CD4-positive, alpha-beta T cell treated with Interleukin-12 subunit alpha and Interleukin-12 subunit beta, for 1 hour (primary cell): ENCODE data around the gene ADAMTS17.

Experiments
- DNase-seq: peaks from one replicate; pipeline ENCODE4 v3.0.0-alpha.2; 2020

The ADAMTS17 gene

DNA sequence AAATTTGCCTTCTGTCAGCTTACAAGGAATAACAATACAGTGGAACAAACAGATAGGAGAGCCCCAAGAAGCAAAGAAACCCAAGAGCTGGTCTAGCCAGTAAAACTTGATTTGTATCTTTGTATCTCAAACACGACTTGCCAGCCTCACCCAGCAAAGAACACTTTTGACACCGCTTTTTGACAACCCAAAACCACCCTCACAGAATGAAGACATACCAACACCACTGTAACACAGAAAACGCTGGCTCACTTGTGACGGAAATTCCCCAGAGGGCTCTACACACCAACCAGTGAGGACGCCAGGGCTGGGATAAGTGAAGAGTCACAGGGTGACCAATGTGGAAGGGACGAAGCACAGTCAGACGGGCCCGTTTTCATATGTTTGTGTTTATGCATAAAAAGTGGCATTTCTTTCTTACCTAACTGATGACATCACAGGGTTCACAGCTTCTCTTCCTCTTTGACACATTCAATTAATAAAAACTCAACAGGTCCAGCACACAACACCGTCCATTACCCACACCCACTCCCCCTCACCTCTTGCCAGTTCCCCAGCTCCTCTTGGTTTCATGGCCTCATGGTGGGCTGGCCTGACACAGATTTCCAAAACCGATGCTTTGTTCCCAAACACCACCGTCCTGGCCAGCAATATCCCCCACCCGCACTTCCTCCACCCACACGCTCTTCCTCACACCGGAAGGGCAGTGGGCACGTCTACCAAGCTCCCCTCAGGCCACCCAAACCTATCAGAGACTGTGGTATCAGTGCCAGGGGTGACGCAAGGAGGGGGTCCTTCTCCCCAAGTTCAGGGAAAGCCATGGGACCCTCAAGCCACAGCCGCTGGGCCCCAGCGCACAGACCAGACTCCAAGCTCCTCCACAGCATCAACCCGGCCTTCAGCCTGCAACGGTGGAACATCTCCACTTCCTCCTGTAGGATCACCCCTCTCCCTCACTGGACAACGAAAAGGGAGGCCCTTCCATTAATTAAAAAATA is 94.2 kb downstream of the ADAMTS17 start:
- no peak for DNase-seq

DNA sequence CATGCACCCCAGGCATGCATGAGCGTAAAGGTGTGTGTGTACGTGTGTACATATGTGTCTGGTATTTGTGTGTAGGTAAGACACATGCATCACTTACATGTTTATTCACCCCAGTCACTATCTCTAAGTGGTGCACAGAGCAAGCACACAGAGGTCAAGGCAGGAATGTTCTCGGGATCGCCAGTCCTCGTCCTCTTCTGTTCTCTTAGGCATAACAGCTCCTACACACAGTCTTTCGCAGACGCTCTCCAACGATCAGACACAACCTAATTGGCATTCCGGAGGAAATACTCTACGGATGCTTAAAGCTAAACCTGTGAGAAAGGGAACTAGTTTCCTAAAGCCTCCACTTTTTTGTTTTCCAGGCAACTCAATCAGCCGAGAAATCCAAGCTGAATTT is 95.9 kb downstream of the ADAMTS17 start:
- no peak for DNase-seq

DNA sequence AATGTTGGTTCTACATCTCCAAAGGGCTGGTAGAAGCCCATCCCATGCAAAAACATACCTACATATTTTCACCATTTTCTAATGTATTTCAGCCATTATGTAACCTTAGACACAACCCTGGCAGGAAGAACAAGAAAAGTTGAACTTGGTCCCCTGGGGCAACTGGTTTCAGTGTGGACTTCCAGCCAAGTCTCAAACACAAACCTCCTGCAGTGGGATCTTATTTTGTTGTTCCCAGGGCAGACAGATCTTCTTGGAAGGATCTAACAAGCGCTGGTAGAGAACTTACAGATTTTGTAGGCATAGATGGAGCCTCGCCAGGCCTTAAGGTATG is 96.3 kb downstream of the ADAMTS17 start:
- DNase-seq, result no peak

DNA sequence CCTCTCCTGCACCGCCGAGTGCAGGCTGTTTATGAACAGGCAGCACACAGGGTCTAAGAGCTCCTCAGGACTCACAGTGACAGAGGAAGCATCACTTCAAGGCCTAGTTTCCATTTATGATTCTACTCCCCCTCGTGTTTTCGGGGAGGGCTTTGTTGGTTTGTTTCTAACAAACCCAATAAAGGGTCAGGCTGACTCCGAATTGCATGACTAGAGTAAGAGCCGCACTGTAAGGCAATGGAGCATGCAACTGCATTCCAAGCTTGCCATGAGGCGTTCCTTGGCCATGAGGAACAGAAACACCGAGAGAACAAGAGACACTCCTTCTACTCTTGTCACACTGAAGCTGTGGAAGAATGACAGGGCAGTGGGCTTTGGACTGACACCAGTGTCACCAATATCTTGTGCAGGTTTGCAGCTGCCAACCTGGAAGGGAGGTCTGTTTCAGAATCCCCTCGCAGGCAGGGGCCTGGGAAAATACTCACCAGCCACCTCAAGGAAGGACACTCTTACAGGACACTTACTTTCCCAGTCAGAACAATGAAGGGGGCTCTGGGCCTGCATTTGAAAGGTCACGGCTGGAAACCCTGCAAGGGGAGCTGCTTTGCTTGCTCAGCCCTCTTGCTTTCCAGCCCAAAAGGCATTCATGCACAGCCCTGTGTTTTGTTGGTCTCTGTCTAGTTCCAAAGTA is 96.8 kb downstream of the ADAMTS17 start:
- no peak for DNase-seq

DNA sequence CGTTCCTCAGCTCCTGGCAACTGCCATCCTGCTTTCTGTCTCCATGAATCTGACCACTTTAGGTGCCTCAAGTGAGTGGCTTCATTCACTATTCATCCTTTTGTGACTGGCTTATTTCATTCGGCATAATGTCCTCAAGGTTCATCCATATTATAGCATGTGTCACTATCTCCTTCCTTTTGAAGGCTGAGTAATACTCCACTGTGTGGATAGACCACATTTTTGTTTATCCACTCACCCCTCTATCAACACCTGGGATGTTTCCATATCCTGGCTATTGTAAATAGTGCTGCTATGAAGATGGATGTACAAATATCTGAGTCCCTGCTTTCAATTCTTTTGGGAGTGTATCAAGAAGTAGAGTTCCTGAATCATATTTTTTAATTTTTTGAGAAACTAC is 98.8 kb downstream of the ADAMTS17 start:
- DNase-seq, result no peak

DNA sequence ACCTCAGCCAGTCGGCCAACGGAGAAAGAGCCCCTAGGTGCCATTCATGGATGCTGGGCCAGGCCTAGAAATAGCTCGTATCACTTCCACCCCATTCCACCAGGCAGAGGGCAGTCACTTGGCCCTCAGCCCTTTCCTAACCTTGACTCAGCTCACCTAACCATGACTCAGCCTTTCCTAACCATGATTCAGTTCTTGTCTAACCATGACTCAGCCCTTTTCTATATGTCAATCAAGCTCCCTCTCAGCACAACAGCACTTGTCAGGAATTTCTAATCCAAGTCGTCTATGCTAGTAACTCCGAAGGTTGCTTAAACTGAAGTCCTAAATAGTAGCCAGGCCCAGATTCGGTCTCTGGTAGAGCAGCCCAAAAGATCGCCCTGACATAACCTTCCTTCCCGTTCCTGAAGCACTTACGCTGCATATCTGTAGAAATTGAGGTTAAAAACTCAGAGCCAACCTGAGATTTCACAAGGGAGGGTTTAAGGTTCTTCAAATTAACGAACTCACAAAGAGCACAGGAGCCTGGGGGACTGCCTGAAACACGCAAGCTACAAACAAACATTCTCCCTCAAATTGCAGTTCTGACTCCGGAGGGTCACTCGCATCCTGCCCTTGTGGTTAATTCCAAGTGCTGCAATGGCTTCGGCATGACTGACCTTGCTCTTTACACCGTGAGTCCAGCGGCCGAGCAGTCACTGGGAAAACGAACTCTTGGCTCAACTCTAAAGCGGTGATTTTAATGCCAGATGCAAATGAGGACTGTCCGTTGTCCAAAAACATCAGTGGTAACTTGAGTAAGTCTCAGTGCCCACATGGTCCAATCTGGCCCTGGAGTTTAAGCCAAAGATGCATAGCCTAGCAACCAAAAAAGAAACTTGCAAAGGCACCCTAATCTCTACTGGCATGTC is 99.9 kb downstream of the ADAMTS17 start:
- no peak for DNase-seq

DNA sequence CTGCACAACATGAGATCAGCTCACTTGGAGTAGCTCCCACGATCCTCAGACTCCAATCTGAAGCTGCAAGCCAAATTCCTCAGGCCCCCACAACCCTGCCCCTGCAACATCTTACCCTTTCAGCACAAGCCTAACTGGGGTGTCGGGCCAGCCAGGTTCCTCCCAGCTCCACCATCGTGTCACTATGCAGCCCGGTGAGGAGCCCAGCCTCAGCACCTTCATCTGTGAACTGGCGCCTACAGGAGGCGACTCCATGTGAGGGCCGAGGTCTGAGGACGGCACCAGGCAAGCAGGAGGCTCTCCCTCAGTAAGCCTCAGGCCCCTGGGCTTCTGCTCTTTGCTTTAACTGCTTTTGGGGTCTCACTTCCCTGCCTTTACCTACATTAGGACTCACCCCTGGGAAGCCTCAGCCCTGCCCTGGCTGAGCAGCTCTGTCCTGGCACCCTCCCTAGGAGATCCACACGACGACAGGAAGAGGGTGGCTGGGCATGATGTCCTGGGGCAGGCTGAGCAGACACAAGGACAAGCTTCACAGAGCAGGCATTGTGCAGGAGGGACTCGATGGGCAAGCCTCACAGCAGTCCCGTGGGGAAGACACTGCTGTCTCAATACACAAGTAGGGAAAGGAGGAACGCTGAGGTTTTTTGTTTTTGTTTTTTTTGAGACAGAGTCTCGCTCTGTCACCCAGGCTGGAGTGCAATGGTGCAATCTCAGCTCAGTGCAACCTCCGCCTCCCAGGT is 104.6 kb downstream of the ADAMTS17 start:
- DNase-seq, result no peak

DNA sequence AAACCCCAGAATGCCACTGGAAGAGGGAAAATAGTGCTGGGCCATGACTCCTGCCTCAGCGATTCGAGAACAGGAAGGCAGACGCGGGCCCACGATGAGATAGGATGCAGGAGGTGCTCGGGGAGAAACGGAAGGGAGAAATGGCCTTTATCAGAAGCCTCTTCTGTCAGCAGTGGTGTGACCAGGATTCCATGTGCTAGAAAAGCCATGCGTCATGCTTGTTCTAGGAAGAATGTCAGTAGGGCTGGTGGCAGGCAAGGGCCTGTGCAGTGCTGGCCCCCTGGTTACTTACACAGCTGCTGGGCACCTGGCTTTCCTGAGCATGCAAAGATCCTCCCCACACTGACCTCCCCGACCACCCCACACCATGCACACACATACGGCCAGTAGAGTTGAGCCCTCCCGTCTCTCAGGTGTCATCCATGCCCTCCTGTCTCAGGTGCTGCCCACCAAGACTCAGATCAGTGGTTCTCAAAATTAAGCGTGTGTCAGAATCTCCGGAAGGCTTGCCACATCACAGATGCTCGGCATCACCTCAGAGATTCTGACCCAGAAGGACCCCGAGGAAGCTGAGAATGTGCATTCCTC is 106.7 kb downstream of the ADAMTS17 start:
- DNase-seq, result no peak

DNA sequence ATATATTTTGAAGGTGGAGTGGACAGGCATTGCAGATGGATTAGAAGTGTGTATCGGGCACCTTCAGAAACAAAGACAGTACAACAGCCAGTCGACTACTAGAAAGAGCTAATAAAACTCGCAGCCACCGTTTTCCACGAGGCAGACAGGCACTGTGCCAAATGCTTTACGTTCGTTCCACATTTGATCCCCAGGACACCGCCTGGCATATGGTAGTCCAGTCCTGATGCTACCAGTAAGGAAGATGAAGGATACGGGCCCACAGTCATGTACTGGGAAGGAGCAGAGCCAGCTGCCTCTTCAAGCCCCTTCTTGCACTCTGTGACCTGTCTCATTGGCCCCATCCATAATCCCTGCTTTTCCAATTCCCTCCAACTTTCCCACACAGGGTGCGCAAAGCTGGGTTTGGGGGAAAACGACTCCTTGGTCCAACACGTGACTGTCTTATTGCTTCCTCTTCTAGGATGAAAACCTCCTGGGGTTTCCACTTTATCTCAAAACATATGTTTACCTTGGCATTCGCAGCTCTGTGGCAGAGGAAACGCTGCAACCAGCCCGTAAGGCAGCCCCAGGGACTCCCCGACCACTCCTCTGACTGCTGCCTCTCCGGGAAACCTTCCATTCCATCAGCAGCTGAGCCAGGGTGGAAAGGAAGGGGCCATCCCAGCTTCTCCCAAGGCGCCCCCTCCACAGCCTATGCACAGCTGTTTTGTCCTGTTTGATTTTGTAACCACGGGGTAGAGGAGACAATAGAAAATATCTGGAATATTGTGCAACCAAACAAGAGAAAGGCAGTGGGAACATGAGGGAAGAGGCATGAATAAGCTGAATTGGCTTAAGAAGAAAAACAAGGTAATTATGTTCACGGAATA is 107.4 kb downstream of the ADAMTS17 start:
- no peak for DNase-seq

DNA sequence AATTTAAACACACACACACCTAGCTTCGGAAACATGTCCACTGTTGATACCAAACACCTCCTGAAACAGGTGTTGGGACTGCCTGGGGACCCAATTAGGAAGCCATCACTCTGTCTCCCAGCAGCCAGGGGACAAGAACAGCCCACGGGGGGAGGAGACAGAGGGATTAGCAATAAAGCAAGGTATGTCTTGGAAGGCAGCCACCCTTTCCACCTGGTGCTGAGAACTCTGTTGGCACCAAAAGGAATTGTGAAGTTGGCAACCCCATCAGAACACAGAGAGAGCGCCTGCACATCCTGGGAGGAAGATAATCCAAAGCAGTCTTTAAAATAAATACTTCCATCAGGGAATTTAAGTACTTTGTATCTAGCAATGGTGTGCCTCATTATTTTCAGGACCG is 111.0 kb downstream of the ADAMTS17 start:
- no peak for DNase-seq

DNA sequence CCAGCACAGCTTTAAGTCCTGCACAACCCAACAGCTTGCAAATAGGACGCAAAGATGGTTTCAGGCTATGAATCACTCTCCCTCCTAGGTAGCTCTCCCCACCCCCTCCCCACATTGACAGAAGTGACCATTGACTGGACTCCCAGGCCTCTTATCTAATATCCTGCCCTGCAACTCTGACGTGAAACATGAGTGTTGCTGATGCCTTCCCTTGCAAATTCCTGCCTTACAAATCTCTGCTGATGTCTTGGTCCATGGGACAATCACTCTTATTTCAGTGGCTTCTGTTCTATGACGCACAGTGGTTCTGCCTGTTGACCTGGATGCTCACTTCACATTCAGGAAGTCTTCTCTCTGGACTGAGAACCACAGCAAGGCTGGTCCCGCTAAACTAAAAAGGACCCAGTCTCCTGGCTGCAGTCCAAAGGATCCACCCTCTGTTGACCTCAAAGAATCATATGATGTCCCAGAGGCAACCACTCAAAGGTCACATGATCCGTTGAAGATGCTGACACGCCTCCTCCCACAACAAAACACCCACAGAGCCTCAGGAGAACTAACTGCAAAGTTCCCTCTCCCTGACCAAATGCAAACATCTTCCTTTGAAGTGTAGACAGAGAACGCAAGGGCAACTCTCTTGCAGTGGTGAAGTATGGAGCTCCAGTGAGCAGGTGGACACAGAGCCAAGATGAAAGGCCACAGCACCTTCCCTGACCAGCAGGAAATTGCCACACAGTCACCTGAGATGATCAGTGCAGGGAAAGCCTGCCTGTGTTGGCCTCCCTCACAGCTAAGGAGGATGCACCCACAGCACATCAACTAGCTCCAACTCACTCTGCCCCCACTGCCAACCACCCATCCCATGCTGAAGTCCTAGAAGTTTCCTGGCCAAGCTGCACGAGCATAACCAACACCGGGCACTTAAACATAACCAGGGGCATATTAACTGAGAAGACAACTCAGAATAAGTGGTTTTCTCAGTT is 112.3 kb downstream of the ADAMTS17 start:
- DNase-seq, result no peak

DNA sequence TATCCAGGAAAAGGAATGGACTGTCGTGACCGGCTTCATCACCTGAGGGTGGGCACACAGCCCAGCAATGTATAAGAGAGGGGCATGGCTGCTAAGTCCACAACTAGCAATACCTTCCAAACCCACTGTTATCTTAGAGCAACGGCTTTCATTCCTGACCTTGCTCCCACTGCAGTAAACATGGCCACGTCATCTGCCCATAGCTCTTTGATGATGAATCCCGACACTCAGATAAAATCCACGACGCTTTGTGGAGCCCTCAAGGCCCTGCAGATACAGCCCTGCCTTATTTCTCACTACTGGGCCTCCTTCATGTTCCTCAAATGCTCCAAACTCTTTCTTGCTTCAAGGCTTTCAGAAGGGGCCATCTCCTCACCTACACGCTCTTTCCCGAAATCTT is 114.0 kb downstream of the ADAMTS17 start:
- DNase-seq, result no peak

DNA sequence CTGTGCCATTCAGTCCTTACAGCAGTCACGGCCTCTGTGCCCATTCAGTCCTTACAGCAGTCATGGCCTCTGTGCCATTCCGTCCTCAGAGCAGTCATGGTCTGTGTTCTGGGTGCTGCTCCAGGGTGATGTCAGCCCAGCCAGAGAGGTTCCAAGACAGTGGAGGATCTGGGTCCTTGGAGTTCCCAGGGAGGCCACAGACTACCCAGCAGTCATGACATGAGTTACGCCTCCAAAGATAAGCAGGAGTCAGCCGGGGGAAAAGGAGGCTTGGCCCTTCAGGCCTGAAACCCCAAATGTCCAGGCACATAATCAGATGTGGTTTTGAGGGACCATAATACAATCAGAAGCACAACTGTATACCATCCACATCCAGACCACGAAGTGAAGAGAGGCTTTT is 115.7 kb downstream of the ADAMTS17 start:
- DNase-seq, result no peak

DNA sequence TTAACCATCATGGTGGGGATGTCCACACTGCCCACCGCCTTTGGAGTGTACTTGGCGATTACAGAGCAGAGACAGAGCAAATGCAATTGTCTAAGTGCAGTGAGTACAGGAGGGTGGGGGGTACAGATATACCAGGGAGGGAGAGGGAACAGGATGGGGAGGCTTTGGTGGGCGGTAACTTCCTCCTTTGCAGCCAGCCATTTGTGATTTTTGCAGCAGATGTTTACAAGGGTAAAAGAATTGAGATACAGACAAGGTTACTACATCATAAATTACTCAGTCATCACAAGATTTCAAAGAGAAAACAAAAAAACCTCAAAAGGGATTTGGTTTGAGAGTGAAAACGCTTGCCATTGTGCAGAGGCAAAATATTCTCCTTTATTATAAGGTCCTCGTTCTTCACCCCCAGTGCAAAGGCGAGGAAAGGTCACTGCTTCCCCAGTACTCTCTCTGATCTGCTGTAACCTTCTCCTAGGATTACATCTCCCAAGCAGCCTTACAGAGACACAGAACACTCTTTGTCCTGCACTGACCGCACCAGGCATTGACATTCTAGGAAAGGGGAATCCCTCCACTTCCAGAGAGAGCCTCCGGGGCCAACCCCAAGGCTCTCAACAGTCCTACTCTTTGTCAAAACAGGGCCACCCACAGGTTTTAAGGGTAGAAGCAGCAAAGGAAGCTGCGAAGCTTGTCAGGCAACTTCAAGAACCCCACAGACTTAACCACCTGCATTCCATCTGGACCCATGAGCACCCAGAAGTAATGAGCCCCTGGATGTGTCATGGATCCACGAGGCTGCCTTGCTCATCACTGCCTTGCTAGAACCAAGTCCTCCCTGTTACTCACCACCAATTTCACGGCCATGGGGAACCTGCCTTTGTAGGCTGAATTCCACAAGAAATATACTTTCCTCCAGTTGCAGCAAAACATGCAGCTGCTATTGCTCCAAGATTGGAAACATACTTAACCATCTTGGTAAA is 117.3 kb downstream of the ADAMTS17 start:
- DNase-seq, result no peak

DNA sequence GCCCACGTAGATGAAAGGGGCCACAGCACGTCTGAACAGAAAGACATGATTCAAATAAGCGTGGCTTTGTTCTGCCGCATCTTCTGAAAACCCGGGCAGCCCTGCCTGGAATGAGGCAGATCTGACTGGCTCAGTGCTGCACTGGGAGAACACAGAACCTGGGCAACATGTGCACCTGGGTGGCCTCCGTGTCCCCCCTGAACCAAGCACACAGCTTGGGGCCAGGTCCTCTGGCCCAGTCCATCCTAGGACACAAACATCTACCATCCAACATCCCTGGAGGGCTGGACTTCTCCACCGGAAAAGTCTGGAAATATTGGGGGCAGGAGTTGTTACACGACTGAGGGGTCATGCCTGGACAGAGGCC is 119.4 kb downstream of the ADAMTS17 start:
- DNase-seq, result no peak

DNA sequence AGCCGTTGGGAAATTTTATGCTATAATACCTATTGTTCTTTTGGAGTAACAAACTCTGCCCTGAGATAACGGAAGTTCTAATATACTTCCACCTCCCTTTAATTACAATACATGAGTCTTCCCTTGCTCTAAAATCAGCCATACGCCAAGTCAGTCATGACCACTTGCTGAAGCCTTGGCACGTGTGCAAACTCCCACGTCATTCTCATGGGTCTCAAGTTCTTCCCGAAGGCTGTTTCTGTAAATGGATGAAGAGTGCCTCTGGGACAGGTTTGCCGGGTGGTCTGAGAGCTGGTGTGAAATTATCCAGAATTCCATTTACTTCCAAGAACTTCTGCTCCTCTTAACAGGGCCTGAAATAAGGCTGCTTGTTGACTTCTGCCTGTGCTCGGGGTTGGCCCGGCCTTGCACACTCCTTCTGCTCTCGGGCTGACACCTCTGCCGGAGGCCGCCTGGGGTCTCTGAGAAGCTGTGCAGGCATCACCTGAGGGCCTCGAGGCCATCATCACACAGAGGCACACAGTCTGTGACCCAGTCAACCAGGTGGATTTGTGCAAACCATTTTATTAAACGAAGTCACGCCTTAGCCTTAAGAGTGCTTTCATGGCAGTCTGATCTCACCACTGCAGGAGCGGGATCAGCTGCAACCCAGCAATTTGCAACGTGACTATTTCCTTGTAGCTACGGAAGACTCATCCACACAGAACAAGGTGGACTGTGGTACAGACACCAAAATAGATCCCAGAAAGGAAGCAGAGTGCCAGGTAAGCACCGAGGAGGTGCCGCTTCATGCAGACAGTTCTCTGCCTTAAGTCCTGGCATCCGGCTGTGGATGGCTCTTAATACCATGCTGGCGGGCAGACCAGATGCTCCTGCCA is 120.1 kb downstream of the ADAMTS17 start:
- DNase-seq, result no peak

DNA sequence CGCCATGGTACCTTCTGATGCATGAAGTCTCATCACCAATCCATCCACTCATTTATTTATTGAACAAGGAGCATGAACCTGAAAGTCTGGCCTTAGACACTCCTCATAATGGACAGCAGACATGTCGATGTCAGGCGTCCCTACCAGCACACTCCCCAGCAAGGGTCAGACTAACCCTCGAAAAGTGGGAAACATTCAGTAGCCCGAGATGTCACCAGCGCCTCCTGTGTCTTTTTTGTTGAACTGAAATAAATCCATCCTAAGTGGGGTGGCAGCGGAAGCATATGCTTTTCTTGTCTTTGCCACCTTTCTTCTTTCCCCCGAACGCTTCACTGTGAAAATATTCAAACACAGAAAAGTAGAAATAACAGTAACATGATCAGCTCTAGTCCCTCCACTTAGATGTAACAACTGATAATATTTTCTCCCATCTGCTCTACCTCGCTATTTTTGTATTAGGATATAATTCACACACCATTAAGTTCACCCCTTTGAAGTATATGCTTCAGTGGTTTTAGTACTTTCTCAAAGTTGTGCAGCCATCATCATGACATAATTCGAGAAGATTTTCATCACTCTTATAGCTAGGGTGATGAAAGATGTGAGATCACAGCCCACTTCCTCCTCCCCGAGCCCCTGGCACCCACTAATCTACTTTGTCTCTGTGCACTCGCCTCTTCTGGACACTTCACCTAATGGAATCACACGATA is 121.6 kb downstream of the ADAMTS17 start:
- DNase-seq, result no peak
